NCI-H2107 (cell line): ENCODE measurements around the gene PGGHG.

Experiments
- DNase-seq: peaks from one replicate; lab custom pipeline; 2025; lab: John Stamatoyannopoulos, UW

The PGGHG gene

DNA sequence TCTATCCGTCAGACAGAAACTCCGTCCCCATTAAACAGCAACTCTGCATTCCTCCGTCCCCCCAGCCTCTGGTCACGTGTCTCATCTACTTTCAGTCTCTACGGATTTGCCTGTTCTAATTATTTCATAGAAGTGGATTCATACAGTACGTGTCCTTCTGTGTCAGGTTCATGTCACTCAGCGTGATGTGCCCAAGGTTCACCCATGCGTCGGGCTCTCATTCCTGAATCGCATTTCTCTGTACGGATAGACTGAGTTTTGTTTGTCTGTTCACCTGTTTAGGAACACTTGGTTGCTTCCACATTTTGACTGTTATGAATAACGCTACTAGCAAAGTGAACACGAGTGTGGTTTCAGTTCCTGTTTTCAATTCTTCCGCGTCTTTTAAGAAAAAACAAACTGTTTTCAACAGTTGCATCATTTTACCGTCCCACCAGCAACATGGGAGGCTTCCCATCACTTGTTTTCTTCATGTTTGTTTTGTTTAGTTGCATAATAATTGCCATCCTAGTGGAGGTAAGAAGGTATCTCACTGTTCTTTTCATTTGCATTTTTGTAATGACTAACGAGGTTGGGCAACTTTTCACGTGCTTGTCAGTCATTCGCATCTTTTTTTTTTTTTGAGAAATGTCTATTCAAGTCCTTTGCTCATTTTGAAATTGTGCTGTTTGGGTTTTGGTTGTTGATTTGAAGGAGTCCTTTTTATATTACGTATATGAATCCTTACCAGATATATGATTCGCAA lies 19.6 kb upstream of the PGGHG start:
- DNase-seq: no peak

DNA sequence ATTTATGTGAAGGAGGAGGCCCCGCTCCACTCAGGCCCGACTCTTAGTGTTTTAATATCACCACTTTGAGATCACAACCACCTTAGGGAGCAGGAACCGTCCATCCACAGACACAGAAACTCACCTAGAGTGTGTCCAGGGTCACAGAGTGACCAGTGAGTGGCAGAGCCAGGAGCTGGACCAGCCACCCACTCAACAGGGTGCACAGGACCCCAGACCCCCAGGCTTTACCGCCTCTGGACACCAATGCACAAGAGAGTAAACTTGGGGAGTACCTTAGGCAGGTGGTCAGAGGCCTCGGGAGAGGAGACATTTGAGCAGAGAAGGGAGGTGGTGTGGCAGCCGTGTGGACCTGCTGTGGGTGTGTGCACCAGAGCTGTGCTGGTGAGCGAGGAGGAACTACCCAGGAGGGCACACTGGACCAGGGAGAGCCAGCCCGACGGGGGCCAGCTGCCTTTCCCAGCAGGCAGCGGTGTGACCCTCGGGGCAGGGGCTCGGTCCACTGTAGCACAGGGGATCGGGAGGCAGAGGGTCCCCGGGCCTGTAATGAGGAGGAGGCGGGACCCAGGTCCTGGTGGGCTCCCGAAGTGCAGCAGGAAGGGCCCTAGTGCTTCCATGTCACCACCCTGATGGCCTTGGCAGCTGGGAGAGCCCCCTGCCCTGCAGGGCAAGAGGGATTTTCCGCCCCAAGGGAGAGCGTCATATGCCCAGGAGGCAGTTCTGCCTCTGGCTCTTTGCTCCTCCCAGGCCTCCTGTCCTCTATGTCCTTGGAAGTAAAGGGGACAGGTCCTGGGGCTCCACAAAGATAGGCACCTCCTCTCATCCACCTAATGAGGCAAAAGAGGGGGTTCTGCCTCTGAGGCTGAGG lies 18.2 kb upstream of the PGGHG start:
- no peak for DNase-seq

DNA sequence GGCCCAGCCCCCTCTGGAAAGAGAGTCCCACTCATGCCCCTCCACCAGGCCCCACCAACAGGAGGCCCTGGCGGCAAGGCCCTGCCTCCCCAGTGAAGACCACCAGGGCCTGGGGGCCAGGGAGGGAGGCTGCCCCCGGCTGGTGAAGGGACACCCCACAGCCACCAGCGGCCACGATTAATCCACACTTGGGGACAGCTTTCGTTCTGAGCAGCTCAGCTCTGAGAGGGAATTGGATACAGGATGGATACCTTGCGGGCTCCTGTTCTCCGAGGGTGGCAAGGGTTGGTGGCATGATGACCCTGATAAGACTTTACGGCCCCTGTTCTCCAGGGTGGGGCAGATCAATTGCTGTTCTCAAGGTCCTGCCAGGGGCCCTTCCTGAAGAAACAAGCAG lies 17.6 kb upstream of the PGGHG start:
- DNase-seq: no peak

DNA sequence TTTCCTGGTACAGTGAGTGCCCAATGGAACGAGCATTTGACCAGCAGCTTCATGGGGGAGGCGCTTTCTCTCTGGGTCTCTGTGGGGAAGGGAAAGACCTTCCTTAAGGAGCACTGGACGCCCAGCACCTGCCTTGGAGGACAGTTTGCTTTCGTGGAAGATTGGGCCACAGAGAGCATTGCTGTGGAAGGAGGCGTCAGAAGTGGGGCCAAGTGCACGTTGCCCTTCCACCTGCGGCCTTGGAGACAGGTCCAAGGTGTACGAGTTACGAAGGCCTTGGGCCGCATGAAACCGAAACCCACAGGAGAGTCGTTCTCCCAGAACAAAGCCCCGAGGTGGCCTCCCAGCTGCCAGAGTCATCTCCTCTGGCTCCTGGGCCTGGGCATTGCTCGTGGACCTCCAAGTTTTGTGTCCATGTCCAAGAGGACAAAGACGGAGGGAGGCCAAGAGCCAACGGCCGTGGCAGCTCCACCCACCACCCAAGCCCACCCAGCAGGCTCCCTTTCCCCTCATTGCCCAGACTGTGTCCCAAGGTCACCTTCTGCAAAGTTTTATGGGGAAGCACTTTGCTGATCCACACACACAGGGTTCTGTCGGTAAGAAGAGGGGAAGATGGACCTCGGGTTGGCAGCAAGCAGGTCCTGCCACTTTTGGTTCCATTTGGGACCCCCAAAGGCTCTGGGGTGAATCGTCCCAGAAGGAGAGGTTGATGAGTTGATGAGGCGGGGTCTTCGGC lies 16.6 kb upstream of the PGGHG start:
- no peak for DNase-seq

DNA sequence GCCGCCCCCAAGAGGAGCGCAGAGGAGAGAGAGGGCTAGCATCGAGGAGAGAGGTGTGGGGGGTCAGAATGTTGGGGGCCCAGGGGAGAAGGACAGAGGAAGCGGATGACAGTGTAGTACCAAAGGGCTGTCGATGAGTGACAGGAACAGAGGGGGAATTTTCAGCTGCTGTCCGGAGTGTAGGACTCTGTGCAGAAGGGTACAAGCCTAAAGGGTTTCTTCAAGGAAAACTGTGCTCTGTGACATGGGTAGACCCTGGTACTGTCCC lies 16.1 kb upstream of the PGGHG start:
- DNase-seq: no peak

DNA sequence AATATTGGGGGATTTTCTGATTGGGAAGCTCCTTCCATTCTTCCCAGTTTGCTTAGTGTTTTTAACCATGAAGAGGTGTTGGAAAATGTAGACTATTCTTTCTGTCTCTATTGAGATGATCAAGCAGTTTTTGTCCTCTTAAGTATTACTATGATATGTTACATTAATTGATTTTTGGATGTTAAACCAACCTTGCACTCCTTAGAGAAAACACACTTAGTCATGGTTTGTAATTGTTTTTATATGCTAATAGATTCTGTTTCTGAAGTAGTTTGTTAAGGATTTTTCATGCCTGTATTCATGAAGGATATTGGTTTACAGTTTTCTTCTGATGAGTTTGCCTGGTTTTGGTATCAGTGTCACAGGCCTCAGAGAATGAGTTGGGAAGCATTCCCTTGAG lies 12.7 kb upstream of the PGGHG start:
- DNase-seq: no peak

DNA sequence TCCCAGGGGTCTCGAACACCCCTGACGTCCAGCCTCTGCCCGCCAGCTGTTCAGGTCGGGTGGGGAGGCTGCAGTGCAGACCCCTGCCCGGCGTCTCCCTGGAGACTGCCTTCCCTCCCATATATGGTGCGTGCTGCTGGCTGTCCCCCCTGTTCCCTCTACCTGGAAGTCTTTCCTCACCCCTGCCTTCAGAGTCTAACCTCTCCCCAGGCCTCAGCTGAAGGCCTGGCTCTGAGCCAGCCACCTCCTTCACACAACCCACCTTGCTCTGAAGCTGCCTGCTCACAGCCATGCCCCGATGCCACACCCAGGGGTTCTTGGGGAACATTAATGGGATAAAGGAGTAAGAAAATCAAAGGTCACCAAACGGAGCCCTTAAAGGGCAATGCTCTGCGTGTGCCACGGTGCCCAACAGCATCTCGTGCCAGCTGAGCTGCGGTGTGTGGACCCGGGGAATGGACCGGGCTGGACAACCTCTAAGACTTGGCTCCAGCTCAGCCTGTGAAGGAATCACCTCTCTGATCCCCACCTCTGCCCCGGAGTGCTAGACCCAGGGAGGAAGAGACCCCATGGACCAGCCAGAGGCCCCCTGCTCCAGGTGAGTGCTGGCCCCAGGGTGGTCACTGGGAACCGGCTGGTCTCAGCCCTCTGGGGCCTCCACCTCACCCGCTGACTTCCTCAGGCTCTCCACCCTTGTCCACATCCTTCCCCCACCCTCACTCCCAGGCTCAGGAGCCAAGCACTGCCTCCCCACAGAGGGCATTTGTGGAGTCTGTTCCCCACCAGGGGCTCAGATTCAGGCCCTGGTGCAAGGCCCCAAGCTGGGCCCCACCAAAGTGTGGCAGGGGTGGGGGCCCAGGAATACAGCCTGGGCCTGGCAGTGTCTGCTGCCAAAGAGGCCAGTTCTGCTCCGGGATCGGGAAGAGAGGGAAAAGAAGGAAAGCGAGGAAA lies 10.7 kb upstream of the PGGHG start, which contains the start of gene NLRP6:
Gene NLRP6 (plus strand): TSS at position 407 of the 951 bp plus-strand sequence. CDS start 163 bp downstream, at position 570.
- DNase-seq: no peak

DNA sequence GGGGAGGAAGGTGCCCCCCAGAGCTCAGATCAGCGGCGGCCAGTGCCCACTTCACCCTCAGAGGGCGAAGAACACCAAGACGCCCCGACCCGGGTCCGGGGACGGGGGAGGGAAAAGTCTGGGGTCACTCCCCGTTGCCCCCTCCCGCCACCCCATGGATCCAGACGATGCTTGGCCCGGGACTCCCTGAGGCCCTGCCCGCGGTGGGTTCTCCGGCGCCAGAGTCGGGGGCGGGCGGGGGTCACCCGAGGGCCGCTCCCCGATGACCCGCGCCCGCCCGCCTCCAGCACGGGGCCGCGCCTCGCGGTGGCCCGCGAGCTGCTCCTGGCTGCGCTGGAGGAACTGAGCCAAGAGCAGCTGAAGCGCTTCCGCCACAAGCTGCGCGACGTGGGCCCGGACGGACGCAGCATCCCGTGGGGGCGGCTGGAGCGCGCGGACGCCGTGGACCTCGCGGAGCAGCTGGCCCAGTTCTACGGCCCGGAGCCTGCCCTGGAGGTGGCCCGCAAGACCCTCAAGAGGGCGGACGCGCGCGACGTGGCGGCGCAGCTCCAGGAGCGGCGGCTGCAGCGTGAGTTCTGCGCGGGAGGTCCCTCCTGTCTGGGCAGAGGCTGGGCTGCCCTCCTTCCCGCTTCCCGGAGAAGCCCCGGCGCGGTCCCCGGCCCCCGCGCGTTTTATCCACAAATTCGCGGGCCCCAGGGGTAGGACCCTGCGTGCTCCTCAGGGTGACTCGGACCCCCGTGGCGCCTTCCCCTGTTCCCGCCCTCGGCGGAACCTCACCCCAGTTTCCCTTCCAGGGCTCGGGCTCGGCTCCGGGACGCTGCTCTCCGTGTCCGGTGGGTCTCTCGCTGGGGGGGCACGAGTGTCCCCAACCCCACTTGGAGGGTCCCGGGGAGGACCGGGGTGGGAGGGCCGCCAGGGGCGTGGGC lies 9.6 kb upstream of the PGGHG start:
- DNase-seq: no peak

DNA sequence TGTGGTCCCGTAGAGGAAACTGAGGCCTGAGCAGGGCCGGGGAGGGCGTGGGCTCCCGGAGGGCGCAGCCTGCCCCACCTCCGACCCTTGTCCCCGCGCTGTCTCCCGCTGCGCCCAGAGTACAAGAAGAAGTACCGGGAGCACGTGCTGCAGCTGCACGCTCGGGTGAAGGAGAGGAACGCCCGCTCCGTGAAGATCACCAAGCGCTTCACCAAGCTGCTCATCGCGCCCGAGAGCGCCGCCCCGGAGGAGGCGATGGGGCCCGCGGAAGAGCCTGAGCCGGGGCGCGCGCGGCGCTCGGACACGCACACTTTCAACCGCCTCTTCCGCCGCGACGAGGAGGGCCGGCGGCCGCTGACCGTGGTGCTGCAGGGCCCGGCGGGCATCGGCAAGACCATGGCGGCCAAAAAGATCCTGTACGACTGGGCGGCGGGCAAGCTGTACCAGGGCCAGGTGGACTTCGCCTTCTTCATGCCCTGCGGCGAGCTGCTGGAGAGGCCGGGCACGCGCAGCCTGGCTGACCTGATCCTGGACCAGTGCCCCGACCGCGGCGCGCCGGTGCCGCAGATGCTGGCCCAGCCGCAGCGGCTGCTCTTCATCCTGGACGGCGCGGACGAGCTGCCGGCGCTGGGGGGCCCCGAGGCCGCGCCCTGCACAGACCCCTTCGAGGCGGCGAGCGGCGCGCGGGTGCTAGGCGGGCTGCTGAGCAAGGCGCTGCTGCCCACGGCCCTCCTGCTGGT lies 8.8 kb upstream of the PGGHG start:
- DNase-seq: no peak

DNA sequence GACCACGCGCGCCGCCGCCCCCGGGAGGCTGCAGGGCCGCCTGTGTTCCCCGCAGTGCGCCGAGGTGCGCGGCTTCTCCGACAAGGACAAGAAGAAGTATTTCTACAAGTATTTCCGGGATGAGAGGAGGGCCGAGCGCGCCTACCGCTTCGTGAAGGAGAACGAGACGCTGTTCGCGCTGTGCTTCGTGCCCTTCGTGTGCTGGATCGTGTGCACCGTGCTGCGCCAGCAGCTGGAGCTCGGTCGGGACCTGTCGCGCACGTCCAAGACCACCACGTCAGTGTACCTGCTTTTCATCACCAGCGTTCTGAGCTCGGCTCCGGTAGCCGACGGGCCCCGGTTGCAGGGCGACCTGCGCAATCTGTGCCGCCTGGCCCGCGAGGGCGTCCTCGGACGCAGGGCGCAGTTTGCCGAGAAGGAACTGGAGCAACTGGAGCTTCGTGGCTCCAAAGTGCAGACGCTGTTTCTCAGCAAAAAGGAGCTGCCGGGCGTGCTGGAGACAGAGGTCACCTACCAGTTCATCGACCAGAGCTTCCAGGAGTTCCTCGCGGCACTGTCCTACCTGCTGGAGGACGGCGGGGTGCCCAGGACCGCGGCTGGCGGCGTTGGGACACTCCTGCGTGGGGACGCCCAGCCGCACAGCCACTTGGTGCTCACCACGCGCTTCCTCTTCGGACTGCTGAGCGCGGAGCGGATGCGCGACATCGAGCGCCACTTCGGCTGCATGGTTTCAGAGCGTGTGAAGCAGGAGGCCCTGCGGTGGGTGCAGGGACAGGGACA lies 8.0 kb upstream of the PGGHG start:
- no peak for DNase-seq

DNA sequence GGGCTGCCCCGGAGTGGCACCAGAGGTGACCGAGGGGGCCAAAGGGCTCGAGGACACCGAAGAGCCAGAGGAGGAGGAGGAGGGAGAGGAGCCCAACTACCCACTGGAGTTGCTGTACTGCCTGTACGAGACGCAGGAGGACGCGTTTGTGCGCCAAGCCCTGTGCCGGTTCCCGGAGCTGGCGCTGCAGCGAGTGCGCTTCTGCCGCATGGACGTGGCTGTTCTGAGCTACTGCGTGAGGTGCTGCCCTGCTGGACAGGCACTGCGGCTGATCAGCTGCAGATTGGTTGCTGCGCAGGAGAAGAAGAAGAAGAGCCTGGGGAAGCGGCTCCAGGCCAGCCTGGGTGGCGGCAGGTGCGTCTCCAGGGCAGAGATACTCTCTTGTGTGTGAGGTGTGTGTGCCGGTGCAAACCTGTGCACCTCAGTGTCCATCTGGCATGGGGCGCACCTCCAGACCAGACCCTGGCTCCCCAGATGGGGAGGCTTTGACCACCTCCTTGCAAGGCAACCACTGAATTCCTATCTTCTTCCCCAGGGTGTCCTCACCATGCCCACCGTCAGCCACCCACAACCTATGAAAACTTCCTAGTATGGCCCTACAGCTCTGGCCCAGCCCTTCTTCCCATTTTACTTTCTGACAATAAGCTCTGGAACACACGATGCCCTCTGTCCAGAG lies 7.3 kb upstream of the PGGHG start:
- no peak for DNase-seq

DNA sequence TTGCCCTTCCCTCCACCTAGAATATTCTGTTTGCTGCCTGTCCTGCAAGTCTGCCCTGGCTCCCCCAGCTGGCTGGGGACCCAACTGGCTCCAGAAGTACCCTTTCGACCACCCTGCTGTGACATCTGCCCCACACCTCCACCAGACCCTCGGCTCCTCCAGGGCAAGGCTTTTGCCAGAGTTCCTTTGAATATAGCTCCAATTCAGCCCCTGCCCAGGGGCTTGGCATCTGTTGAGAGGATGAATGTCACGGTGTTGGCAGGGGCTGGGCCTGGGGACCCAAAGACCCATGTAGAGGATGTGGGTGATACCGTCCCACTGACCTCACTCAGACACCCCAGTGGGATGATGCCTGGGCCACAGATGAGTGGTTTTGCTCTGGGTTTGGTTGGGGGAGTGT lies 6.8 kb upstream of the PGGHG start:
- DNase-seq: no peak

DNA sequence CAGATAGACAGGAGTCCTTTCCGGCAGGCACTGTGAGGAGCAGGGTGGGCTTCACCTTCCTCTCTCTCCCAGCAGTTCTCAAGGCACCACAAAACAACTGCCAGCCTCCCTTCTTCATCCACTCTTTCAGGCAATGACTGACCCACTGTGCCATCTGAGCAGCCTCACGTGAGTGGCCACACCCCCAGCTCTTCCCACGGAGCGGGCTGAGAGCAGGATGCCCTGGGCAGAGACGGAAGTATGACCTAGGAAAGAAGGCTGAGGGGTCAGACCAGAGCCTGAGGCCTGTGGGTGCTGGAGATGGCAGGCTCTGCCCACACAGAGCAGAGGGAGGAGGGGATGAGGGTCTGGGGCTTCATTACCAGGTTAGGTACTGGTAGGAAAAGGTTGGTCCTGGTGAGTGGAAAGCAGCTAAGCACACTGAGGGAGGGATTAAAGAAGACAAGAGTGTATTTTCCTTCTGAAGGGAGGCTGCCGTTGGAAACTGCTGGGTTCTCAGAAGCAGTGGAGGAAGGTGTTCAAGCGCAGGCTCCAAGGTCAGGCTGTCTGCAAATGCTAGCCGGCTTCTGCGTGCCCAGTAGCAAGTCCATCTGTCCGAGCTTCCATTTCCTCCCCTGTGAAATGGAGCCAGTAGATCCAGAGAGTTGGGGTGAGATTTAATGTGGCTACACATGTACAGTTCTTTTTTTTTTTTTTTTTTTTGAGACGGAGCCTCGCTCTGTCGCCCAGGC lies 6.1 kb upstream of the PGGHG start:
- no peak for DNase-seq

DNA sequence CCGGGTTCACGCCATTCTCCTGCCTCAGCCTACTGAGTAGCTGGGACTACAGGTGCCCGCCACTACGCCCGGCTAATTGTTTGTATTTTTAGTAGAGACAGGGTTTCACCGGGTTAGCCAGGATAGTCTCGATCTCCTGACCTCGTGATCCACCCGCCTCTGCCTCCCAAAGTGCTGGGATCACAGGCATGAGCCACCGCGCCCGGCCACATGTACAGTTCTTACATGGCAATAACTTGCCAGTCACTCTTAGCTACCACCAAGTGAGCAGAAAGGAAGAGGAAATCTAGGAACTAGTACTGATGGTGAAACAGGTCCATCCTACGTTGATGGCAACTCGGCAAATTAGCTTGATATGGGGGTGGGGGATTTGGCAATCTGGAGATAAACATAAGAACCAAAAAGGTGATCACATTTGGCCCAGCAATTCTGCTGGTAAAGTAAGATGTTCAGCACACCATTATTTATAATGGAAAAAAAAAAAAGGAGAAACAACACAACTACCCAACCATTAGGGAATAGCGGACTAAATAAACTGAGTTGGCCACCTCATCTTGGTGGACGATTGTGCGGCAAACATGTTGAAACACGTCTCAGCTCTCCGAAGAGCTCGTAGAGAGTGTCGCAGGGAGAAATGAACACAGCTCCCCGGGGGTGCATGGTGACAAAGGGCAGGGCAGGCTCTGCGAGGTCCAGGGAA lies 5.4 kb upstream of the PGGHG start:
- no peak for DNase-seq

DNA sequence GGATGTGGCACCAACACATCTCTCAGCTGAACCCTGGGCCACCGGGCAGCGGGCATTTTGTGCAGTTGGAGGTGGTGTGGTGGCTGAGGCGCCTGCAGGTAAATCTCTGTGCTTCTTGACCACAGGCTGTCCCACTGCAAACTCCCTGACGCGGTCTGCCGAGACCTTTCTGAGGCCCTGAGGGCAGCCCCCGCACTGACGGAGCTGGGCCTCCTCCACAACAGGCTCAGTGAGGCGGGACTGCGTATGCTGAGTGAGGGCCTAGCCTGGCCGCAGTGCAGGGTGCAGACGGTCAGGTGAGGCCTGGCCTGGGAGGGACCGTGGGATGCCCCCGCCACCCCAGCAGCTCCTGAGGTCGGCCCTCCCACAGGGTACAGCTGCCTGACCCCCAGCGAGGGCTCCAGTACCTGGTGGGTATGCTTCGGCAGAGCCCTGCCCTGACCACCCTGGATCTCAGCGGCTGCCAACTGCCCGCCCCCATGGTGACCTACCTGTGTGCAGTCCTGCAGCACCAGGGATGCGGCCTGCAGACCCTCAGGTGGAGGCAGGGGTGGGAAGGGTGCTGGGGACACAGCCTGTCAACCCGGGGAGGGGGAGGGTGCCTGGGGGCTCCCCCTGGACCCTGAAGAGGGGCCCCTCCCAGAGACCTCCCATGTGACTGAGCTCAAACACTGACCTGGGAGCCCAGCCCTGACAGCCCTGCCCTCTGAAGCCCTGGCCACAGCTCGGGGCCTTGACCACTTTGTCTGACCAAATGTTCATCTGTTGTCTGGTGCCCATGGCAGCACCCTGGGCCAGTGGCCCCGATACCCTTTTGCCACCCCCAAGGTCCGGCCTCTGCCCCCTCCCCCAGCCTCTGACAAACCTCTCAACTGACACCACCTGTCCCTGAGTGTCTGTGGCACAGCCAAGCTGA lies 4.6 kb upstream of the PGGHG start:
- no peak for DNase-seq
